NCI-H82 (cell line): ENCODE data around the gene GRIN3B.

Experiments
- DNase-seq: peaks from one replicate; lab custom pipeline; 2025; lab: John Stamatoyannopoulos, UW

The GRIN3B gene

GRCh38 chr19:991174-991931 is 8.9 kb upstream of the GRIN3B start:
- peak; percentile 35 for DNase-seq

- DNase-seq = no peak
These were observed 8.1 kb upstream of the GRIN3B start for GRCh38 chr19:991932-992669.

GRCh38 chr19:992670-993055 is 7.6 kb upstream of the GRIN3B start:
- DNase-seq = no peak

- DNase-seq = no peak
These were observed 6.8 kb upstream of the GRIN3B start for GRCh38 chr19:993361-993830.

- no peak for DNase-seq
These were observed 6.3 kb upstream of the GRIN3B start for GRCh38 chr19:993831-994393.

- no peak for DNase-seq
These were observed 5.7 kb upstream of the GRIN3B start for GRCh38 chr19:994516-994915.

GRCh38 chr19:995051-995827 is 5.0 kb upstream of the GRIN3B start:
- DNase-seq = no peak

- DNase-seq = peak; percentile 47
These were observed 4.0 kb upstream of the GRIN3B start for GRCh38 chr19:996051-996838.

GRCh38 chr19:998064-998463 is 2.2 kb upstream of the GRIN3B start:
- DNase-seq = no peak

- no peak for DNase-seq
These were observed 870 bp upstream of the GRIN3B start for GRCh38 chr19:999379-999719.

- DNase-seq = no peak
These were observed 645 bp downstream of the GRIN3B start for GRCh38 chr19:1000591-1001537.

GRCh38 chr19:1001538-1002166 is 1.4 kb downstream of the GRIN3B start:
- peak; percentile 61 for DNase-seq

- DNase-seq = no peak
These were observed 2.4 kb downstream of the GRIN3B start for GRCh38 chr19:1002600-1002999.

GRCh38 chr19:1003283-1003682 is 3.1 kb downstream of the GRIN3B start:
- DNase-seq = no peak

- DNase-seq = no peak
These were observed 4.1 kb downstream of the GRIN3B start for GRCh38 chr19:1004204-1004802.

GRCh38 chr19:1004803-1005664 is 4.8 kb downstream of the GRIN3B start:
- no peak for DNase-seq

- no peak for DNase-seq
These were observed 6.6 kb downstream of the GRIN3B start for GRCh38 chr19:1006711-1007398.
